DND-41 (cell line): ENCODE measurements around the gene CALR.

Source experiments
- EZH2 ChIP-seq: IDR thresholded peaks from 3 replicates; pipeline ENCODE4 v1.6.1; 2012; ENCODE audit warnings: borderline replicate concordance, low read depth, mild to moderate bottlenecking, moderate library complexity, low read length, inconsistent platforms; ENCODE audit not compliant: severe bottlenecking
- TF ChIP-seq, protein P1 (sequence below): IDR thresholded peaks from 2 replicates; pipeline ENCODE4 v1.5.1; 2012; ENCODE audit warnings: borderline replicate concordance, low read length, moderate library complexity, mild to moderate bottlenecking; ENCODE audit not compliant: poor library complexity, severe bottlenecking; ENCODE audit errors: extremely low read depth

DNA sequence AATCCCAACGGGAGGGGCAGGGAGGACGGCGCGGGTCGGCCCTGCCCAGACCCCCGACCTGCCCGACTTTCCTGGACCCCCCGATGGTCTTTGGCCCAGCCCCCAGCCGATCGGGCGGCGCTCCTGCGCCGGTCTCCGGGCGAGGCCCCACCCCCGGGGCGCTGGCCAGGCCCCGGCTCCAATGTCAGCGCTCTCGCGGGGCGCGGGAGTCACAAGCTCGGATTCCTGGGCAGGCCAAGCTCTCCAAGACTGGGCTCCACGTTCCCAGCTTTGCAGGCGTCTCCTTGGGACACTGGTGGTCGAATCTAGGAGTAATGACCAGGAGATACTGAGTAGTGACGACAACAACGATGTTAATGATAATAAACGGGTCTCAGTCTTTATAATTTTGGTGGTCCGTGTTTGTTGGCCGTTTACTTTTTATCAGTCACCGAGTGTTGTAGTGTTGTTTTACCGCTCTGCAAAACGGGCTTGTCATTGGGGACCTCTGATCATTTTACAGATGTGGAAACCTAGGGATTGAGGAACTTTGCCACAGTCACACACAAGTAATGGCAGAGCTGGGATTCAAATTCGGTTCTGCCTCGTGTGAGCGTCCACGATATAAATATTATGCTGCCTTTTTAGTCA is 7.8 kb downstream of the CALR start:
- TF ChIP-seq, protein P1, sequence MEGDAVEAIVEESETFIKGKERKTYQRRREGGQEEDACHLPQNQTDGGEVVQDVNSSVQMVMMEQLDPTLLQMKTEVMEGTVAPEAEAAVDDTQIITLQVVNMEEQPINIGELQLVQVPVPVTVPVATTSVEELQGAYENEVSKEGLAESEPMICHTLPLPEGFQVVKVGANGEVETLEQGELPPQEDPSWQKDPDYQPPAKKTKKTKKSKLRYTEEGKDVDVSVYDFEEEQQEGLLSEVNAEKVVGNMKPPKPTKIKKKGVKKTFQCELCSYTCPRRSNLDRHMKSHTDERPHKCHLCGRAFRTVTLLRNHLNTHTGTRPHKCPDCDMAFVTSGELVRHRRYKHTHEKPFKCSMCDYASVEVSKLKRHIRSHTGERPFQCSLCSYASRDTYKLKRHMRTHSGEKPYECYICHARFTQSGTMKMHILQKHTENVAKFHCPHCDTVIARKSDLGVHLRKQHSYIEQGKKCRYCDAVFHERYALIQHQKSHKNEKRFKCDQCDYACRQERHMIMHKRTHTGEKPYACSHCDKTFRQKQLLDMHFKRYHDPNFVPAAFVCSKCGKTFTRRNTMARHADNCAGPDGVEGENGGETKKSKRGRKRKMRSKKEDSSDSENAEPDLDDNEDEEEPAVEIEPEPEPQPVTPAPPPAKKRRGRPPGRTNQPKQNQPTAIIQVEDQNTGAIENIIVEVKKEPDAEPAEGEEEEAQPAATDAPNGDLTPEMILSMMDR: no peak
- no peak for TF ChIP-seq EZH2
